Endodermal cell (in vitro differentiated cells): ENCODE data around the gene MAPK1IP1L. TPM values are rescaled to one million over a fixed set of nuclear protein-coding genes. Genes with fewer than 3 reads are reported as not detected.

ENCODE experiments used
- DNase-seq: peaks from one replicate; pipeline ENCODE4 v3.0.0-alpha.2; 2017
- H3K27ac ChIP-seq: 2 replicates; pipeline ENCODE4 v1.5.1; 2013; ENCODE audit warnings: mild to moderate bottlenecking, low read depth, low read length, moderate library complexity
- H3K27me3 ChIP-seq: 2 replicates; pipeline ENCODE4 v1.6.1; 2013; ENCODE audit warnings: mild to moderate bottlenecking, low read length, moderate library complexity; ENCODE audit not compliant: insufficient read depth, control insufficient read depth, poor library complexity, severe bottlenecking
- H3K36me3 ChIP-seq: 2 replicates; pipeline ENCODE4 v1.7.0; 2013; ENCODE audit warnings: mild to moderate bottlenecking, low read length, moderate library complexity; ENCODE audit not compliant: control insufficient read depth, insufficient read depth
- H3K4me1 ChIP-seq: one replicate; pipeline ENCODE4 v1.7.0; 2013; ENCODE audit warnings: low read length; ENCODE audit not compliant: control insufficient read depth, insufficient read depth
- H3K4me3 ChIP-seq: 2 replicates; pipeline ENCODE4 v1.5.1; 2013; ENCODE audit warnings: mild to moderate bottlenecking, low read length, moderate library complexity
- H3K9ac ChIP-seq: 2 replicates; pipeline ENCODE4 v1.6.1; 2013; ENCODE audit warnings: mild to moderate bottlenecking, low read length, moderate library complexity; ENCODE audit not compliant: poor library complexity, severe bottlenecking; ENCODE audit errors: extremely low read depth
- H3K9me3 ChIP-seq: 2 replicates; pipeline ENCODE4 v1.6.1; 2013; ENCODE audit warnings: mild to moderate bottlenecking, low read length, moderate library complexity; ENCODE audit not compliant: control insufficient read depth
- H3K27ac Mint-ChIP-seq: 2 replicates; pipeline ENCODE4 v1.8.0; 2020; ENCODE audit warnings: mixed read lengths
- H3K27me3 Mint-ChIP-seq: 2 replicates; pipeline ENCODE4 v1.8.0; 2021; ENCODE audit warnings: mild to moderate bottlenecking, mixed read lengths; ENCODE audit not compliant: insufficient read depth
- H3K36me3 Mint-ChIP-seq: 2 replicates; pipeline ENCODE4 v1.8.0; 2020; ENCODE audit warnings: low read depth, mixed read lengths
- H3K4me1 Mint-ChIP-seq: 2 replicates; pipeline ENCODE4 v1.8.0; 2020; ENCODE audit warnings: mixed read lengths
- H3K4me3 Mint-ChIP-seq: 2 replicates; pipeline ENCODE4 v1.8.0; 2020; ENCODE audit warnings: mild to moderate bottlenecking, moderate library complexity, mixed read lengths
- H3K9me3 Mint-ChIP-seq: 2 replicates; pipeline ENCODE4 v1.8.0; 2020; ENCODE audit warnings: mild to moderate bottlenecking, mixed read lengths
- WGBS, 2 experiments: methylation state at CpG; one replicate each; pipeline versions ENCODE4 v1.1.5 to v1.1.7; 2013; ENCODE audit warnings: missing lambda C conversion rate in 2 of 2, mixed read lengths in 1 of 2; ENCODE audit not compliant: insufficient coverage in 1 of 2, insufficient read length in 1 of 2; 5-methylcytosine and 5-hydroxymethylcytosine counted together
- total RNA-seq, 2 donors: library from RNA; stranded (reverse); fragmentation: NEBNext Ultra II Directional in 1 of 2; extraction: Animal tissue kit (Norgen Biotek cat#: 25700) in 1 of 2; gene quantifications; 2 replicates in 1 of 2; 3 replicates in 1 of 2; pipeline ENCODE4 v1.2.1, GENCODE V29; 2021
- TF ChIP-seq, protein P1 (sequence below): fragments of 200-600 bp; sonication (generic); conservative IDR thresholded peaks from 2 replicates; pipeline ENCODE4 v1.5.0; 2021; ENCODE audit warnings: antibody characterized with exemption, mild to moderate bottlenecking

The MAPK1IP1L gene
- total RNA-seq, 2 donors from 2014 or later = 122 to 153 TPM

DNA sequence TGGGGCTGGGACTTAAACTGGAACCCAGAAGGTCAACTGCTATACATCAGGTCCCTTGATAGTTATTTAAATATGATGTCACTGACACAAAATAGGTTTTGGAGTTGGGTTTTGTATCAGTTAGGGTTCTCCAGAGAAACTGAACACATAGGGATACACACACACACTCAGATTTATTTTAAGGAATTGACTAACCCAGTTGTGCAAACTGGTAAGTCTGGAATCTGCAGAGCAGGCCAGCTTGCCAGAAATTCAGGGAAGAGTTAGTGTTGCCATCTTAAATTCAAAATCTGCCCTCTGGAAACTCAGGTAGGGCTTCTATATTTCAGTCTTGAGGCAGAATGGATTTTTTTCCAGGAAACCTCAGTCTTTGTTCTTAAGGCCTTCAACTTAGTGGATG, 36.9 kb downstream of the MAPK1IP1L start:
- no peaks in the 10 kb centered on the region for H3K9me3 ChIP-seq
- Mint-ChIP-seq H3K4me3 (no peak overlapping the region), H3K4me1 (no peaks in the 10 kb centered on the region), H3K36me3 (no peaks in the 10 kb centered on the region), H3K27ac (no peak overlapping the region), H3K27me3 (no peaks in the 10 kb centered on the region), H3K9me3 (no peaks in the 10 kb centered on the region)
- no peaks in the 10 kb centered on the region for H3K4me1 ChIP-seq
- H3K36me3 ChIP-seq = no peaks in the 10 kb centered on the region
- peaks cover 6% of the 10 kb centered on the region for H3K27me3 ChIP-seq
- no peak for DNase-seq
- no peak overlapping the region for H3K27ac ChIP-seq
- TF ChIP-seq, protein P1, sequence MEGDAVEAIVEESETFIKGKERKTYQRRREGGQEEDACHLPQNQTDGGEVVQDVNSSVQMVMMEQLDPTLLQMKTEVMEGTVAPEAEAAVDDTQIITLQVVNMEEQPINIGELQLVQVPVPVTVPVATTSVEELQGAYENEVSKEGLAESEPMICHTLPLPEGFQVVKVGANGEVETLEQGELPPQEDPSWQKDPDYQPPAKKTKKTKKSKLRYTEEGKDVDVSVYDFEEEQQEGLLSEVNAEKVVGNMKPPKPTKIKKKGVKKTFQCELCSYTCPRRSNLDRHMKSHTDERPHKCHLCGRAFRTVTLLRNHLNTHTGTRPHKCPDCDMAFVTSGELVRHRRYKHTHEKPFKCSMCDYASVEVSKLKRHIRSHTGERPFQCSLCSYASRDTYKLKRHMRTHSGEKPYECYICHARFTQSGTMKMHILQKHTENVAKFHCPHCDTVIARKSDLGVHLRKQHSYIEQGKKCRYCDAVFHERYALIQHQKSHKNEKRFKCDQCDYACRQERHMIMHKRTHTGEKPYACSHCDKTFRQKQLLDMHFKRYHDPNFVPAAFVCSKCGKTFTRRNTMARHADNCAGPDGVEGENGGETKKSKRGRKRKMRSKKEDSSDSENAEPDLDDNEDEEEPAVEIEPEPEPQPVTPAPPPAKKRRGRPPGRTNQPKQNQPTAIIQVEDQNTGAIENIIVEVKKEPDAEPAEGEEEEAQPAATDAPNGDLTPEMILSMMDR = no peak
- no peak overlapping the region for H3K4me3 ChIP-seq
- no peak overlapping the region for H3K9ac ChIP-seq

GRCh38 chr14:55092341-55092740, 40.9 kb downstream of the MAPK1IP1L start:
- Histone ChIP-seq H3K27ac (no peak overlapping the region), H3K9ac (no peak overlapping the region), H3K4me1 (no peaks in the 10 kb centered on the region), H3K9me3 (no peaks in the 10 kb centered on the region), H3K36me3 (no peaks in the 10 kb centered on the region), H3K27me3 (no peaks in the 10 kb centered on the region), H3K4me3 (no peak overlapping the region)
- 94 to 96% methylated on average over 4 of the region's 4 CpGs for WGBS, 2 experiments
- Mint-ChIP-seq H3K4me1 (peaks cover 3% of the 10 kb centered on the region), H3K27ac (no peak overlapping the region), H3K36me3 (no peaks in the 10 kb centered on the region), H3K27me3 (no peaks in the 10 kb centered on the region), H3K4me3 (no peak overlapping the region), H3K9me3 (no peaks in the 10 kb centered on the region)
- DNase-seq = no peak
- TF ChIP-seq, protein P1 = no peak

DNA sequence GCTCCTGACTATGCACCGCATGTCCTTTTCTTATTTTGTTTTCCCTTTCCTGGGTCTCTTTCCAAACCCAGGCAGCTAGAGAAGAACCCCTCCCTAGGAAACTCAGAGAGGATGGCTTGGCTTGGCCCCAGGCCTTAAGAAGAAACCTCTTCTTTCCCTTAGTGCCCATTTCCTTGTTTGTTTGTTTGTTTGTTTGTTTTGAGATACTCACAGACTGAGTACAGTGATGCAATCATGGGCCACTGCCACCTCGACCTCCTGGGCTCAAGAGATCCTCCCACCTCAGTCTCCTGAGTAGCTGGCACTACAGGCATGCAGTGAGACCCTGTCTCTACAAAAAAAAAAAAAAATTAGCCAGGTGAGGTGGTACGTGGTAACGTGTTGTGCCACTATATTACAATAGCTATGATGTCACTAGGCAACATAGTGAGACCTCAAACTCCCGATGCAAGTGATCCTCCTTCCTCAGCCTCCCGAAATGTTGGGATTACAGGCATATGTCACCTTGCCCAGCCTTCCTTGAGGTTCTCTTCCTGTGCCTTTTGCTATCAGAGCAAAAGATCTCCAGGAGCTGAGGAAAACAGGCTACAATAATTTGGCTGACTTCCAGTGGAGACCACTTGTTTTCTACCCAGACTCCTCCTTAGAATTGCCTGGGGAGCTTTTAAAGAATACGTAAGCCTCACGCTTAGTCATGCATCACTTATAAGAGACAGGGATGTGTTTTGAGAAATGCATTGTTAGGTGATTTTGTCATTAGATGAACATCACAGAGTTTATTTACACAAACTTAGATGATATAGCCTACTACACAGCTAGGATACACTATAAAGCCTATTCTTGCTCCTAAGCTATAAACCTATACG, 43.1 kb downstream of the MAPK1IP1L start:
- 81 to 94% methylated on average over 6 to 9 of the region's 9 CpGs for WGBS, 2 experiments
- no peak overlapping the region for H3K27ac Mint-ChIP-seq

More for the DNA sequence above, 43.1 kb downstream of the MAPK1IP1L start:
- Mint-ChIP-seq H3K36me3 (no peaks in the 10 kb centered on the region), H3K27me3 (no peaks in the 10 kb centered on the region), H3K4me3 (no peak overlapping the region), H3K4me1 (peaks cover 3% of the 10 kb centered on the region), H3K9me3 (no peaks in the 10 kb centered on the region)
- no peak overlapping the region for H3K27ac ChIP-seq
- H3K9me3 ChIP-seq = no peaks in the 10 kb centered on the region
- no peak overlapping the region for H3K9ac ChIP-seq
- no peak for DNase-seq
- H3K27me3 ChIP-seq = no peaks in the 10 kb centered on the region
- no peaks in the 10 kb centered on the region for H3K36me3 ChIP-seq
- H3K4me3 ChIP-seq = no peak overlapping the region
- H3K4me1 ChIP-seq = no peaks in the 10 kb centered on the region
- TF ChIP-seq, protein P1 = no peak
